NCI-H526 (cell line): ENCODE measurements around the gene LRRN4.

ENCODE experiments used
- DNase-seq, 2 experiments: peaks; one replicate each; lab custom pipeline; 2025; lab: John Stamatoyannopoulos, UW

Gene LRRN4

GRCh38 chr20:6030453-6031080 lies 23.3 kb downstream of the LRRN4 start:
- no peak for DNase-seq

GRCh38 chr20:6029538-6029937 lies 24.3 kb downstream of the LRRN4 start:
- DNase-seq = no peak

GRCh38 chr20:6028818-6029217 lies 25.0 kb downstream of the LRRN4 start:
- DNase-seq = no peak

- DNase-seq = no peak
Observed at GRCh38 chr20:6026051-6026450, 27.8 kb downstream of the LRRN4 start.

GRCh38 chr20:6024768-6025167 lies 29.1 kb downstream of the LRRN4 start:
- no peak for DNase-seq

GRCh38 chr20:6017880-6018279 lies 36.0 kb downstream of the LRRN4 start:
- DNase-seq = no peak

- no peak for DNase-seq
Observed at GRCh38 chr20:6017467-6017866, 36.4 kb downstream of the LRRN4 start.

GRCh38 chr20:6014957-6015356 lies 38.9 kb downstream of the LRRN4 start:
- no peak for DNase-seq

- DNase-seq = no peak
Observed at GRCh38 chr20:6014017-6014416, 39.8 kb downstream of the LRRN4 start.

- no peak for DNase-seq
Observed at GRCh38 chr20:6012179-6012578, 41.7 kb downstream of the LRRN4 start.

GRCh38 chr20:6008254-6008653 lies 45.6 kb downstream of the LRRN4 start:
- no peak for DNase-seq

- DNase-seq = no peak
Observed at GRCh38 chr20:6007529-6008103, 46.2 kb downstream of the LRRN4 start.

- peak in 1 of 2 experiments; percentile 21 for DNase-seq
Observed at GRCh38 chr20:6007094-6007528, 46.7 kb downstream of the LRRN4 start.

- DNase-seq = no peak
Observed at GRCh38 chr20:6006603-6006949, 47.3 kb downstream of the LRRN4 start.

- no peak for DNase-seq
Observed at GRCh38 chr20:6000871-6001270, 53.0 kb downstream of the LRRN4 start.

- DNase-seq = no peak
Observed at GRCh38 chr20:5999783-6000182, 54.1 kb downstream of the LRRN4 start.

GRCh38 chr20:5996765-5997164 lies 57.1 kb downstream of the LRRN4 start:
- no peak for DNase-seq

- DNase-seq = no peak
Observed at GRCh38 chr20:5991623-5992441, 62.0 kb downstream of the LRRN4 start.

- no peak for DNase-seq
Observed at GRCh38 chr20:5990946-5991345, 62.9 kb downstream of the LRRN4 start.
